22Rv1 (cell line): ENCODE results near the gene KCNT2.

Source experiments
- ZFX ChIP-seq: fragments of 450-650 bp; IDR thresholded peaks from 2 replicates; pipeline ENCODE4 v1.6.1; 2017; ENCODE audit warnings: antibody characterized with exemption, borderline replicate concordance
- TF ChIP-seq, protein P1 (sequence below): fragments of 450-650 bp; IDR thresholded peaks from 2 replicates; pipeline ENCODE4 v1.5.1; 2017; ENCODE audit warnings: mild to moderate bottlenecking

GRCh38 chr1:196462086-196462485 lies 146.2 kb downstream of the KCNT2 start:
- TF ChIP-seq, protein P1, sequence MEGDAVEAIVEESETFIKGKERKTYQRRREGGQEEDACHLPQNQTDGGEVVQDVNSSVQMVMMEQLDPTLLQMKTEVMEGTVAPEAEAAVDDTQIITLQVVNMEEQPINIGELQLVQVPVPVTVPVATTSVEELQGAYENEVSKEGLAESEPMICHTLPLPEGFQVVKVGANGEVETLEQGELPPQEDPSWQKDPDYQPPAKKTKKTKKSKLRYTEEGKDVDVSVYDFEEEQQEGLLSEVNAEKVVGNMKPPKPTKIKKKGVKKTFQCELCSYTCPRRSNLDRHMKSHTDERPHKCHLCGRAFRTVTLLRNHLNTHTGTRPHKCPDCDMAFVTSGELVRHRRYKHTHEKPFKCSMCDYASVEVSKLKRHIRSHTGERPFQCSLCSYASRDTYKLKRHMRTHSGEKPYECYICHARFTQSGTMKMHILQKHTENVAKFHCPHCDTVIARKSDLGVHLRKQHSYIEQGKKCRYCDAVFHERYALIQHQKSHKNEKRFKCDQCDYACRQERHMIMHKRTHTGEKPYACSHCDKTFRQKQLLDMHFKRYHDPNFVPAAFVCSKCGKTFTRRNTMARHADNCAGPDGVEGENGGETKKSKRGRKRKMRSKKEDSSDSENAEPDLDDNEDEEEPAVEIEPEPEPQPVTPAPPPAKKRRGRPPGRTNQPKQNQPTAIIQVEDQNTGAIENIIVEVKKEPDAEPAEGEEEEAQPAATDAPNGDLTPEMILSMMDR, result no peak
- TF ChIP-seq ZFX, result no peak
